Smooth muscle cell (in vitro differentiated cells): Measurements from ENCODE around the gene CNTNAP2. TPM values are rescaled to one million over a fixed set of nuclear protein-coding genes. Genes with fewer than 3 reads are reported as not detected.
"Not testable (repeated sequence)": the region's sequence is repeated elsewhere in the genome, so short reads cannot be mapped to it uniquely, and the experiment has no call there.

Source experiments
- DNase-seq: peaks from one replicate; lab custom pipeline; 2025; ENCODE audit not compliant: unreplicated experiment; lab: John Stamatoyannopoulos, UW
- H2AFZ ChIP-seq: fragments of 200-600 bp; sonication (generic); 2 replicates; pipeline ENCODE4 v1.6.0; 2016; ENCODE audit warnings: antibody characterized with exemption, low read depth, mild to moderate bottlenecking
- H3F3A ChIP-seq: fragments of 200-600 bp; sonication (generic); 2 replicates; pipeline ENCODE4 v1.6.0; 2017; ENCODE audit warnings: antibody characterized with exemption, low read depth
- H3K27ac ChIP-seq: fragments of 200-600 bp; sonication (generic); 2 replicates; pipeline ENCODE4 v1.5.1; 2016; ENCODE audit warnings: low read depth, mild to moderate bottlenecking
- H3K27me3 ChIP-seq: fragments of 200-600 bp; sonication (generic); 2 replicates; pipeline ENCODE4 v1.6.1; 2016; ENCODE audit warnings: low read depth, mild to moderate bottlenecking
- H3K36me3 ChIP-seq: fragments of 200-600 bp; sonication (generic); 2 replicates; pipeline ENCODE4 v1.5.1; 2016; ENCODE audit warnings: low read depth
- H3K4me1 ChIP-seq: fragments of 200-600 bp; sonication (generic); 2 replicates; pipeline ENCODE4 v1.5.1; 2016; ENCODE audit warnings: low read depth
- H3K4me2 ChIP-seq: fragments of 200-600 bp; sonication (generic); 2 replicates; pipeline ENCODE4 v1.6.0; 2016; ENCODE audit warnings: mild to moderate bottlenecking
- H3K4me3 ChIP-seq: fragments of 200-600 bp; sonication (generic); 2 replicates; pipeline ENCODE4 v1.5.1; 2016; ENCODE audit warnings: mild to moderate bottlenecking
- H3K79me2 ChIP-seq: fragments of 200-600 bp; sonication (generic); 2 replicates; pipeline ENCODE4 v1.6.0; 2016; ENCODE audit warnings: low read depth, mild to moderate bottlenecking
- H3K9ac ChIP-seq: fragments of 200-600 bp; sonication (generic); 2 replicates; pipeline ENCODE4 v1.6.0; 2016; ENCODE audit warnings: low read depth
- H3K9me3 ChIP-seq: fragments of 200-600 bp; sonication (generic); replicated peaks from 2 replicates; pipeline ENCODE4 v1.5.1; 2016; ENCODE audit warnings: low read depth
- H4K20me1 ChIP-seq: fragments of 200-600 bp; sonication (generic); 2 replicates; pipeline ENCODE4 v1.6.0; 2016; ENCODE audit warnings: low read depth
- WGBS: methylation state at CpG from one replicate; pipeline ENCODE4 v1.1.7; 2016; ENCODE audit warnings: low lambda C conversion rate; 5-methylcytosine and 5-hydroxymethylcytosine counted together
- polyA plus RNA-seq: library from polyadenylated mRNA; unstranded; fragments of >200 nt; fragmentation: Nextera tagmentation; extraction: Ambion mirVana; gene quantifications from 2 replicates; pipeline ENCODE4 v1.2.1, GENCODE V29; 2016
- total RNA-seq: library from RNA; depleted of rRNA; stranded (reverse); fragments of >200 nt; gene quantifications from 2 replicates; pipeline ENCODE4 v1.2.3, GENCODE V29; 2014
- TF ChIP-seq, protein P1 (sequence below): fragments of 200-600 bp; sonication (generic); IDR thresholded peaks from 2 replicates; pipeline ENCODE4 v1.5.1; 2017; ENCODE audit warnings: borderline replicate concordance, mild to moderate bottlenecking, antibody characterized with exemption; ENCODE audit not compliant: insufficient read depth, poor library complexity, severe bottlenecking

Gene CNTNAP2
- total and polyA plus RNA-seq, 2 experiments from 2014 or later: 1.7 to 9.0 TPM

DNA sequence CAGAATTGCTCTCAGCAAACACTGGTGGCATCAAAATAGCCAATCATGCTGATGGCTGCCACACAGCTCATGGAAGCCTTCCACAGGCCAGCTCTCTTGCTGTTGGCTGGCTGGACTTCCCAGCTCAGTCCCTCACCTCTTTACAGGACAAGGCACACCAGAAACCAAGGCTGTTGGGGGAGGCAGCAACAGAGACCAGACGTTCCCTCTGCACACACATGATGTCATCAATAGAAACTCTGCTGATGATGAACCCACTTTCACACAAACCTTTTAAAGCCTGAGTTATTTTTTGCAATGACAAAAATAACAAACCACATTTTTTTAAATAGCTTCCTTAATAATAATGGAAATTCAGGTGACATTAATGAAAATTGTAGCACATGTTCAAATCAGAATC is 2173.0 kb downstream of the CNTNAP2 start:
- DNase-seq: no peak
- WGBS: 0% methylated on average over 1 of the region's 1 CpG
- Histone ChIP-seq H3F3A (no peaks in the 10 kb centered on the region), H3K9ac (no peak overlapping the region), H3K4me2 (no peak overlapping the region), H3K9me3 (no peaks in the 10 kb centered on the region), H3K4me1 (peaks cover 5% of the 10 kb centered on the region), H3K4me3 (no peak overlapping the region), H3K27ac (peak overlapping the region; percentile 46), H4K20me1 (no peaks in the 10 kb centered on the region), H2AFZ (no peak overlapping the region), H3K27me3 (no peaks in the 10 kb centered on the region), H3K79me2 (no peaks in the 10 kb centered on the region), H3K36me3 (no peaks in the 10 kb centered on the region)
- TF ChIP-seq, protein P1, sequence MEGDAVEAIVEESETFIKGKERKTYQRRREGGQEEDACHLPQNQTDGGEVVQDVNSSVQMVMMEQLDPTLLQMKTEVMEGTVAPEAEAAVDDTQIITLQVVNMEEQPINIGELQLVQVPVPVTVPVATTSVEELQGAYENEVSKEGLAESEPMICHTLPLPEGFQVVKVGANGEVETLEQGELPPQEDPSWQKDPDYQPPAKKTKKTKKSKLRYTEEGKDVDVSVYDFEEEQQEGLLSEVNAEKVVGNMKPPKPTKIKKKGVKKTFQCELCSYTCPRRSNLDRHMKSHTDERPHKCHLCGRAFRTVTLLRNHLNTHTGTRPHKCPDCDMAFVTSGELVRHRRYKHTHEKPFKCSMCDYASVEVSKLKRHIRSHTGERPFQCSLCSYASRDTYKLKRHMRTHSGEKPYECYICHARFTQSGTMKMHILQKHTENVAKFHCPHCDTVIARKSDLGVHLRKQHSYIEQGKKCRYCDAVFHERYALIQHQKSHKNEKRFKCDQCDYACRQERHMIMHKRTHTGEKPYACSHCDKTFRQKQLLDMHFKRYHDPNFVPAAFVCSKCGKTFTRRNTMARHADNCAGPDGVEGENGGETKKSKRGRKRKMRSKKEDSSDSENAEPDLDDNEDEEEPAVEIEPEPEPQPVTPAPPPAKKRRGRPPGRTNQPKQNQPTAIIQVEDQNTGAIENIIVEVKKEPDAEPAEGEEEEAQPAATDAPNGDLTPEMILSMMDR: no peak

DNA sequence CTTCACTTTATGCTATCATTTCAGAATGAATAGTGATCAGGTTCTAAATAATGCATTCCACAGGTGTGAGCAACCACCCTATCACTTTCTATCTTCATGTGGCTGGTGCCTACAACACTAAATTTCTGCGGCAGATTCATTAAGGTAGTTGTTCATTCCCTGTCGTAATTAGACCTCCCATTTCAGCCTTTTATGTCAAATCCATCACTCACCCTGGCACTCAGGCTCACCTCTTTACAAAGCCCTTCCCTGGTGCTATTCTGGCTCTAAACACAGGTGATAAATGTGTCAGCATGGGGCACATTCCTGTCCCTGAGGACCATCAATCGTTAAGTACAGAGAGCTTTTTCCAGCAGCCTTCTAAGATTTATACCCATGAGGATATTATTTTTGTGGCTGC is 2173.9 kb downstream of the CNTNAP2 start:
- WGBS: 59% methylated on average over 3 of the region's 3 CpGs
- H3K36me3 ChIP-seq: no peaks in the 10 kb centered on the region
- H3K79me2 ChIP-seq: no peaks in the 10 kb centered on the region
- no peaks in the 10 kb centered on the region for H4K20me1 ChIP-seq
- H3K4me1 ChIP-seq: peaks cover 5% of the 10 kb centered on the region
- peak overlapping the region; percentile 46 for H3K27ac ChIP-seq
- no peak overlapping the region for H3K4me3 ChIP-seq
- no peaks in the 10 kb centered on the region for H3K27me3 ChIP-seq
- no peak overlapping the region for H3K9ac ChIP-seq
- TF ChIP-seq, protein P1: no peak
- DNase-seq: no peak
- H3K4me2 ChIP-seq: no peak overlapping the region
- no peaks in the 10 kb centered on the region for H3K9me3 ChIP-seq
- no peak overlapping the region for H2AFZ ChIP-seq
- H3F3A ChIP-seq: no peaks in the 10 kb centered on the region

GRCh38 chr7:148291799-148292198 is 2175.2 kb downstream of the CNTNAP2 start:
- no peaks in the 10 kb centered on the region for H4K20me1 ChIP-seq
- H2AFZ ChIP-seq: no peak overlapping the region
- TF ChIP-seq, protein P1: no peak
- H3K4me1 ChIP-seq: peaks cover 5% of the 10 kb centered on the region
- H3K4me3 ChIP-seq: no peak overlapping the region
- H3K4me2 ChIP-seq: no peak overlapping the region
- H3K9me3 ChIP-seq: no peaks in the 10 kb centered on the region
- DNase-seq: no peak
- no peak overlapping the region for H3K27ac ChIP-seq
- H3K27me3 ChIP-seq: no peaks in the 10 kb centered on the region
- H3K9ac ChIP-seq: no peak overlapping the region
- no peaks in the 10 kb centered on the region for H3F3A ChIP-seq
- WGBS: 100% methylated on average over 1 of the region's 1 CpG
- no peaks in the 10 kb centered on the region for H3K79me2 ChIP-seq
- H3K36me3 ChIP-seq: no peaks in the 10 kb centered on the region

- H3K9ac ChIP-seq: no peak overlapping the region
- no peak overlapping the region for H3K4me3 ChIP-seq
- no peaks in the 10 kb centered on the region for H3F3A ChIP-seq
- H3K36me3 ChIP-seq: no peaks in the 10 kb centered on the region
- no peaks in the 10 kb centered on the region for H3K27me3 ChIP-seq
- H3K4me2 ChIP-seq: no peak overlapping the region
- no peak for DNase-seq
- no peaks in the 10 kb centered on the region for H3K9me3 ChIP-seq
- no peaks in the 10 kb centered on the region for H3K4me1 ChIP-seq
- WGBS: 93% methylated on average over 2 of the region's 2 CpGs
- TF ChIP-seq, protein P1: no peak
- H3K79me2 ChIP-seq: no peaks in the 10 kb centered on the region
- no peak overlapping the region for H3K27ac ChIP-seq
- H4K20me1 ChIP-seq: no peaks in the 10 kb centered on the region
- H2AFZ ChIP-seq: no peak overlapping the region
Measured at GRCh38 chr7:148296994-148297644, 2180.5 kb downstream of the CNTNAP2 start.

DNA sequence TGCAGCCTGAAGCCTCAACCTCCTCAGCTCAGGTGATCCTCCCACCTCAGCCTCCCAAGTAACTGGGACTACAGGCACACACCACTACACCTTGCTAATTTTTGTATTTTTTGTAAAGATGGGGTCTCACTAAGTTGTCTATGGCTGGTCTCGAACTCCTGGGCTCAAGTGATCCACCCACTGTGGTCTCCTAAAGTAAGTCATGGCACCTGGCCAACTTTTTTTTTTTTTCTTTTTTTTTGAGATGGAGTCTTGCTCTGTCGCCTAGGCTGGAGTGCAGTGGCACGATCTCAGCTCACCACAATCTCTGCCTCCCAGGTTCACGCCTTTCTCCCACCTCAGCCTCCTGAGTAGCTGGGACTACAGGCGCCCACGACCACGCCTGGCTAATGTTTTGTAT is 2182.2 kb downstream of the CNTNAP2 start:
- not testable (repeated sequence) for H3F3A ChIP-seq, H3K27ac ChIP-seq, H3K9me3 ChIP-seq, H3K79me2 ChIP-seq, H2AFZ ChIP-seq, DNase-seq, H3K36me3 ChIP-seq, H3K4me2 ChIP-seq, H3K9ac ChIP-seq, H4K20me1 ChIP-seq, H3K27me3 ChIP-seq, H3K4me3 ChIP-seq, H3K4me1 ChIP-seq
- WGBS: 97% methylated on average over 7 of the region's 7 CpGs
